Uterus (tissue), 2 donors: ENCODE data around the gene UBE2D3.

ENCODE experiments used
- CTCF ChIP-seq, 4 experiments: fragments of 200-600 bp in 2 of 4; fragments of 450-650 bp in 2 of 4; sonication (generic) in 2 of 4; IDR thresholded peaks; one replicate each; pipeline ENCODE4 v1.5.1; 2016 to 2019; ENCODE audit warnings: antibody characterized with exemption in 4 of 4, mild to moderate bottlenecking in 2 of 4, moderate library complexity in 1 of 4
- POLR2A ChIP-seq, 2 donors: fragments of 450-650 bp; IDR thresholded peaks; one replicate each; pipeline ENCODE4 v1.6.1; 2016; ENCODE audit warnings: antibody characterized with exemption in 2 of 2, mild to moderate bottlenecking in 1 of 2, moderate library complexity in 1 of 2

GRCh38 chr4:102824398-102824797, 3.0 kb downstream of the UBE2D3 start:
- TF ChIP-seq CTCF (IDR thresholded peaks at IDR 0.05) (no peak), POLR2A (IDR thresholded peaks at IDR 0.05) (no peak)
